Transverse colon (tissue), 3 donors: ENCODE data around the gene TECTA.

ENCODE experiments used
- CTCF ChIP-seq, 5 experiments: fragments of 200-600 bp in 3 of 5; fragments of 450-650 bp in 2 of 5; sonication (generic) in 3 of 5; IDR thresholded peaks; 1 replicate in 2 of 5; 2 replicates in 3 of 5; pipeline ENCODE4 v1.5.1; 2016 to 2017; ENCODE audit warnings: antibody characterized with exemption in 5 of 5, inconsistent platforms in 3 of 5, mild to moderate bottlenecking in 2 of 5, moderate library complexity in 1 of 5
- POLR2A ChIP-seq: fragments of 450-650 bp; IDR thresholded peaks from one replicate; pipeline ENCODE4 v1.6.1; 2016; ENCODE audit warnings: antibody characterized with exemption, mild to moderate bottlenecking, moderate library complexity

GRCh38 chr11:121144723-121145122 is 43.7 kb downstream of the TECTA start:
- TF ChIP-seq CTCF (IDR thresholded peaks at IDR 0.05) (no peak), POLR2A (no peak)
